SU-DHL-6 (cell line): ENCODE data around the gene BIN2.

ENCODE experiments used
- H2AFZ ChIP-seq: fragments of 200-600 bp; sonication (generic); 2 replicates; pipeline ENCODE4 v1.6.1; 2014; ENCODE audit warnings: low read depth, mild to moderate bottlenecking, moderate library complexity, mixed read lengths, antibody characterized with exemption, low read length; ENCODE audit not compliant: severe bottlenecking
- H3F3A ChIP-seq: fragments of 200-600 bp; shearing (Covaris generic); 2 replicates; pipeline ENCODE4 v1.6.0; 2016; ENCODE audit warnings: antibody characterized with exemption, mild to moderate bottlenecking; ENCODE audit not compliant: insufficient read depth
- H3K27ac ChIP-seq: fragments of 200-600 bp; sonication (generic); 2 replicates; pipeline ENCODE4 v1.5.1; 2016; ENCODE audit warnings: low read depth, mild to moderate bottlenecking, low read length, moderate library complexity, mixed read lengths
- H3K27me3 ChIP-seq: fragments of 200-600 bp; sonication (generic), shearing (Covaris generic); 2 replicates; pipeline ENCODE4 v1.6.0; 2014; ENCODE audit warnings: mild to moderate bottlenecking, low read length
- H3K36me3 ChIP-seq: fragments of 200-600 bp; sonication (generic); 2 replicates; pipeline ENCODE4 v1.6.1; 2014; ENCODE audit warnings: mild to moderate bottlenecking, low read length, mixed read lengths
- H3K4me2 ChIP-seq: fragments of 300-600, 200-600 bp; shearing (Covaris generic), sonication (generic); 2 replicates; pipeline ENCODE4 v1.6.0; 2014; ENCODE audit warnings: low read length, low read depth, mild to moderate bottlenecking; ENCODE audit not compliant: poor library complexity, severe bottlenecking
- H3K4me3 ChIP-seq: fragments of 200-600 bp; sonication (generic); 2 replicates; pipeline ENCODE4 v1.5.1; 2014; ENCODE audit warnings: antibody characterized with exemption, low read length, mild to moderate bottlenecking, mixed read lengths; ENCODE audit not compliant: insufficient read depth, poor library complexity, severe bottlenecking
- H3K79me2 ChIP-seq: fragments of 200-600 bp; sonication (generic); 2 replicates; pipeline ENCODE4 v1.6.1; 2014; ENCODE audit warnings: mild to moderate bottlenecking, low read length, moderate library complexity; ENCODE audit not compliant: insufficient read depth
- H3K9ac ChIP-seq: fragments of 200-600 bp; sonication (generic); 2 replicates; pipeline ENCODE4 v1.7.0; 2014; ENCODE audit warnings: mild to moderate bottlenecking, low read length
- H3K9me2 ChIP-seq: fragments of 200-600 bp; sonication (generic); replicated peaks from 2 replicates; pipeline ENCODE4 v1.6.1; 2014; ENCODE audit warnings: low read length; ENCODE audit not compliant: insufficient read depth
- H3K9me3 ChIP-seq: fragments of 200-600 bp; sonication (generic); 2 replicates; pipeline ENCODE4 v1.6.1; 2014; ENCODE audit warnings: low read length, mixed read lengths; ENCODE audit not compliant: insufficient read depth
- H4K20me1 ChIP-seq: fragments of 200-600 bp; sonication (generic); 2 replicates; pipeline ENCODE4 v1.6.1; 2014; ENCODE audit warnings: low read depth, mild to moderate bottlenecking, antibody characterized with exemption, low read length, moderate library complexity, mixed read lengths
- CTCF ChIP-seq: fragments of 200-600 bp; sonication (generic); IDR thresholded peaks from one replicate; pipeline ENCODE4 v1.5.1; 2017; ENCODE audit warnings: antibody characterized with exemption, mild to moderate bottlenecking, low read length, moderate library complexity; ENCODE audit not compliant: insufficient read depth, poor library complexity, severe bottlenecking
- EZH2phosphoT487 ChIP-seq: fragments of 200-600 bp; sonication (generic), shearing (Covaris generic); conservative IDR thresholded peaks from 2 replicates; pipeline ENCODE4 v1.6.1; 2018; ENCODE audit warnings: mild to moderate bottlenecking, antibody characterized with exemption, low read length, moderate library complexity, mixed read lengths

The BIN2 gene

GRCh38 chr12:51348116-51348515 lies 24.1 kb upstream of the BIN2 start:
- Histone ChIP-seq H3K79me2 (no peaks in the 10 kb centered on the region), H3K9ac (no peak overlapping the region), H3K27ac (no peak overlapping the region), H2AFZ (no peak overlapping the region), H4K20me1 (no peaks in the 10 kb centered on the region), H3F3A (no peaks in the 10 kb centered on the region), H3K4me3 (no peak overlapping the region), H3K9me3 (no peaks in the 10 kb centered on the region), H3K9me2 (no peaks in the 10 kb centered on the region), H3K4me2 (no peak overlapping the region), H3K27me3 (peaks cover 2% of the 10 kb centered on the region; the same call in 1 of the 2 replicates), H3K36me3 (no peaks in the 10 kb centered on the region)
- no peak for TF ChIP-seq CTCF
- TF ChIP-seq EZH2phosphoT487 = no peak

GRCh38 chr12:51346581-51346980 lies 22.6 kb upstream of the BIN2 start, which contains the start of gene CELA1:
TSS of gene CELA1 (minus strand) at chr12:51346679. CDS start at chr12:51346638, 41 bp downstream.
- H3F3A ChIP-seq = no peaks in the 10 kb centered on the region
- no peak for TF ChIP-seq CTCF
- no peak for TF ChIP-seq EZH2phosphoT487
- no peak within 1 kb of the TSS for H3K4me2 ChIP-seq
- H3K36me3 ChIP-seq = no peaks in the 10 kb centered on the region
- H3K79me2 ChIP-seq = no peaks in the 10 kb centered on the region
- no peak within 1 kb of the TSS for H3K9ac ChIP-seq
- no peak within 1 kb of the TSS for H2AFZ ChIP-seq
- no peak within 1 kb of the TSS for H3K4me3 ChIP-seq
- peaks cover 2% of the 10 kb centered on the region; the same call in 1 of the 2 replicates for H3K27me3 ChIP-seq
- H4K20me1 ChIP-seq = no peaks in the 10 kb centered on the region
- H3K27ac ChIP-seq = no peak within 1 kb of the TSS
- H3K9me2 ChIP-seq = no peaks in the 10 kb centered on the region
- no peaks in the 10 kb centered on the region for H3K9me3 ChIP-seq

GRCh38 chr12:51345681-51346080 lies 21.7 kb upstream of the BIN2 start:
- Histone ChIP-seq H3K9ac (no peak overlapping the region), H3K27ac (no peak overlapping the region)

More at GRCh38 chr12:51345681-51346080, 21.7 kb upstream of the BIN2 start:
- Histone ChIP-seq H3K9me3 (no peaks in the 10 kb centered on the region), H3K4me3 (no peak overlapping the region), H2AFZ (no peak overlapping the region), H3K36me3 (no peaks in the 10 kb centered on the region), H3K9me2 (no peaks in the 10 kb centered on the region), H3F3A (no peaks in the 10 kb centered on the region), H3K79me2 (no peaks in the 10 kb centered on the region), H3K4me2 (no peak overlapping the region), H3K27me3 (peaks cover 2% of the 10 kb centered on the region; the same call in 1 of the 2 replicates), H4K20me1 (no peaks in the 10 kb centered on the region)
- TF ChIP-seq CTCF = no peak
- TF ChIP-seq EZH2phosphoT487 = no peak
